Measurements from ENCODE around the gene POU2F1.

DNA sequence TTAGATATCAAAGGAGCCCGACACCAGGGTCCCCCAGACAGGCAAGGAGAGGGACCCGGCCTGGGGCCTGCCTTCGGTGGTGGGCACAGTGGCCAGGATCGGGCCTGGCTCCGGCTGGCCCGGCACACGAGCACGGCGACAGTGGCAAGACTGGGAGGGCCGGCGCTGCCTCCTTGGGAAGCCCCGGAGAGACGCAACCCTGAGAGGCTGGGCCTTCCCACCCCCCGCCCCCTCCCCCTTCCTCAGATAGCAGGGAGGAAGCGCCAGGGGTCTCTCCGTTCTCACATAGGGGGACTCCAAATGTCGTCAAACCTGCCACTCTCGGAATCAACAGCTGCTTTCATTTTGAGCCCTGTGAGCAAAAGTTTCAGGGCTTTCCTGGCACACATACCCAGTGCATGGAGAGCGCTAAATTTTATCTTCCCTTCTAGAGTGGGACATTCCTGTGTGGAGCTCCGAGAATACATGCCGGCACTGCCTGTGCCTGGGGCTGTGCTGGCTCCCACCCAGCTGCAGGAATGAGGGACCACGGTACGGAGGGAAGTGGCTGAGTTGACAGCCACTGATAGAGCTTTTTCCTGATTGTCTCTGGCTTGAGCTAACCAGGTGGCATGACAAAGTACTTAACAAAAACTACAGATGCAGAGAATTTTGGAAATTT, 235.2 kb downstream of the POU2F1 start:
- TF ChIP-seq, protein P1, sequence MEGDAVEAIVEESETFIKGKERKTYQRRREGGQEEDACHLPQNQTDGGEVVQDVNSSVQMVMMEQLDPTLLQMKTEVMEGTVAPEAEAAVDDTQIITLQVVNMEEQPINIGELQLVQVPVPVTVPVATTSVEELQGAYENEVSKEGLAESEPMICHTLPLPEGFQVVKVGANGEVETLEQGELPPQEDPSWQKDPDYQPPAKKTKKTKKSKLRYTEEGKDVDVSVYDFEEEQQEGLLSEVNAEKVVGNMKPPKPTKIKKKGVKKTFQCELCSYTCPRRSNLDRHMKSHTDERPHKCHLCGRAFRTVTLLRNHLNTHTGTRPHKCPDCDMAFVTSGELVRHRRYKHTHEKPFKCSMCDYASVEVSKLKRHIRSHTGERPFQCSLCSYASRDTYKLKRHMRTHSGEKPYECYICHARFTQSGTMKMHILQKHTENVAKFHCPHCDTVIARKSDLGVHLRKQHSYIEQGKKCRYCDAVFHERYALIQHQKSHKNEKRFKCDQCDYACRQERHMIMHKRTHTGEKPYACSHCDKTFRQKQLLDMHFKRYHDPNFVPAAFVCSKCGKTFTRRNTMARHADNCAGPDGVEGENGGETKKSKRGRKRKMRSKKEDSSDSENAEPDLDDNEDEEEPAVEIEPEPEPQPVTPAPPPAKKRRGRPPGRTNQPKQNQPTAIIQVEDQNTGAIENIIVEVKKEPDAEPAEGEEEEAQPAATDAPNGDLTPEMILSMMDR (IDR thresholded peaks at IDR 0.05) = no peak
- TF ChIP-seq NPAS2 (CRISPR knock-in tag; IDR thresholded peaks at IDR 0.05; ENCODE audit: borderline replicate concordance) = no peak
- TF ChIP-seq RAD21 (conservative IDR thresholded peaks at IDR 0.05 in 1 of 2, IDR thresholded peaks at IDR 0.05 in 1 of 2) = no peak
- no peak for TF ChIP-seq MYC (IDR thresholded peaks at IDR 0.05; ENCODE audit: borderline replicate concordance, low read length)
- TF ChIP-seq, protein P2, sequence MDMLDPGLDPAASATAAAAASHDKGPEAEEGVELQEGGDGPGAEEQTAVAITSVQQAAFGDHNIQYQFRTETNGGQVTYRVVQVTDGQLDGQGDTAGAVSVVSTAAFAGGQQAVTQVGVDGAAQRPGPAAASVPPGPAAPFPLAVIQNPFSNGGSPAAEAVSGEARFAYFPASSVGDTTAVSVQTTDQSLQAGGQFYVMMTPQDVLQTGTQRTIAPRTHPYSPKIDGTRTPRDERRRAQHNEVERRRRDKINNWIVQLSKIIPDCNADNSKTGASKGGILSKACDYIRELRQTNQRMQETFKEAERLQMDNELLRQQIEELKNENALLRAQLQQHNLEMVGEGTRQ (IDR thresholded peaks at IDR 0.05) = no peak
- no peak for TF ChIP-seq RFX5 (IDR thresholded peaks at IDR 0.05)
- no peak for TF ChIP-seq MAFK (IDR thresholded peaks at IDR 0.05; ENCODE audit: partially characterized antibody)
- TF ChIP-seq CEBPB (IDR thresholded peaks at IDR 0.05) = no peak
- TF ChIP-seq CBX2 (IDR thresholded peaks at IDR 0.05; ENCODE audit: borderline replicate concordance, low read depth) = no peak
- TF ChIP-seq ZC3H11A (IDR thresholded peaks at IDR 0.05) = no peak
- no peak for TF ChIP-seq ZNF302 (CRISPR knock-in tag; IDR thresholded peaks at IDR 0.05)
- TF ChIP-seq POLR2A (IDR thresholded peaks at IDR 0.05; ENCODE audit: low read length) = no peak; the same call in 1 of the 2 replicates

Data from A549 (cell line).